ENCODE data around the gene TSKU.

The TSKU gene

DNA sequence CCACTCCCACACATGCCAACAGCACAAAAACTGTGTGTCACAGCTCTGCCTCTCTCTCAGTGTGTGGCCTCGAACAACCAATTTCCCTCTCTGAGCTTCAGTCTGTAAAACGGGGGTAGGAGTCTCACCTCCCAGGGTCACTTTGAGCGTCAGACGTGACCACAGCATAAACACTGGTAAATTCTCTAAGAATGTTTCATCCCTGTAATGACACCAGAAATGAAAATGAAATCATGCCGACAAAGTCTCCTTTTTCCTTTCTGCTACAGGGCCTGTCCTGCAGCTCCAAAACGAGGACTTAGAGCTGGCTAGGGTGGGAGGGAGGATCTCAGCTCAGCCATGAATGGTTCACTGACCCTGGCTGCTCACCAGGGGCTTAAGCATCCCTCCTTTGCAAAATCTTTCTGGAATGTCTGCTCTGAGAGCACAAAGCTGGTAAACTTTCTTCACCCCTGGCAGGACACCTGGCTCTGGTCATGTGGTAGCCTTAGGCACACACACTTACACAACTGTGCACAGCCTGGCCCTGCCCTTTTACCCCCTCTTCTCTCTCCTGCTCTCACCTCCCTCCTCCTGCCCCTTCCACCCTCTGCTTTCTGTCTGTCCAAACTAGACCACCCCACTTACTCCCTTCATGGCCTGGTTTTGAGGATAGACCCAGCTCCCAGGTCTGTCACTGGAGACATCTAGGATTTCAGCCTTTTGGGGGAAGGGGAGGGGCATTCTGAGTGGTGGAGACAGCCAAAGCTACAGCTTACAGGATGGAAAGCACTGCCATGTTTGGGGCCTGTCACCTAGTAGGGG, 12.3 kb upstream of the TSKU start:
- no peak for TF ChIP-seq GATA2 (IDR thresholded peaks at IDR 0.05; ENCODE audit: low read depth, low read length)

DNA sequence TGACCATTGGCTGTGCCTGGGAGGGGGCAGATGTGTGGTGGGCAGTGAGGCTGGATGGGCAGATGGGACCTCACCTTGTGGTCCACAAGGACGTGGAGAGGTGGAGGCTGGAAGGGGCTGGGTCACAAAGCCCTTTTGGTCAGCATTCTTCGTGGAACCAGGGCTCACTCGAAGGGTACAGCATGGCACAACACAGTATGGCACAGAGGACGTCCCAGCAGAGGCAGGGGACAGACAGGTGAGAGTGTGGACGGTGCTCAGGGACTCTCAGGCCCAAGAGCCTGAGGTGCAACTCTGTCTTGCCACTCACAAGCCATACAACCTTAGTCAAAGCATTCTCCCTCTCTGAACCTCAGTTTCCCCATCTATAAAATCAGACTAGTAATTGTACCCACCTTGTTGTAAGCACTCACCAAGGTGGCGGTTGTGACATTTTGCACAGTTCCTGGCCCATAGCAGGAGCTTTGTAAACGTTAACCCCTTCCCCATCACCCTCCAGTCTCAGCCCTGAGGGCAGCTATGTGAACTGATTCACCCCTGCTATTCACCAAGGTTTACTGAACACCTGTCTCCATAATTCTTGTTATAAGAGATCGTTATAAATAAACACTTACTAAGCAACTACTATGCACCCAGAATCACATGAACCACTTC, 11.6 kb upstream of the TSKU start:
- TF ChIP-seq GATA2 (IDR thresholded peaks at IDR 0.05; ENCODE audit: low read depth, low read length), result no peak
- no peak for TF ChIP-seq GATA3 (IDR thresholded peaks at IDR 0.05; ENCODE audit: low read depth, low read length)

DNA sequence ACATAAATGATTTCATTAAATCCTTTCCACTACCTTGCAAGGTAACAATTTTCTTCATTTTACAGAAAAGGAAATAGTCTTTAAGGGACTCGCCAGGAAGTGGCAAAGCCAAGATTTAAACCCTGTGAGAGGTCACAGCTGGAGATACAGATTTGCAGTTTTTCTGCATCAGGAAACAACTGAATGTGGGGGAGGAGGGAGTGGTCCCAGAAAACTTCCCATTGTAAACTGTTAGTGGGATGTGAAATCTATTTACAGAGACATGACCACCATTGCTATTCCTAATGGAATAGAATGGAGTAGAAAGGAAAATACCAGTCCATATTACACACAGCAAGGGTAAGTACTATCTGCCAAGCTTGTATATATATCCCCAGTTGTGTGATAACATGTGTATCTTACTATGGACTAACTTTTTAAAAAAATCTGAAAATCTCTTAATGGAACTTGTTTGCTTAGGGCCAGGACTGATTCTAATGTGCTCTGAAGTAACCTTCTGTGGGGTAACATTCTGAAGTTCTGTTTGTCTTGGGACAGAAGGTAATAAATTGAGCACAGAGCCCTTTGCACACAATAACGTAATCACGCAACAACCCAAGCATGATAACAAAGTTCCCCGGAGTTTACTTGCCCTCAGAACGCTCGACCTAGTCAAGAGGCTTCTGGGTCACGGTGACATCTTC, 10.9 kb upstream of the TSKU start:
- TF ChIP-seq GATA3 (IDR thresholded peaks at IDR 0.05; ENCODE audit: low read depth, low read length) (no peak), GATA2 (IDR thresholded peaks at IDR 0.05; ENCODE audit: low read depth, low read length) (no peak)

DNA sequence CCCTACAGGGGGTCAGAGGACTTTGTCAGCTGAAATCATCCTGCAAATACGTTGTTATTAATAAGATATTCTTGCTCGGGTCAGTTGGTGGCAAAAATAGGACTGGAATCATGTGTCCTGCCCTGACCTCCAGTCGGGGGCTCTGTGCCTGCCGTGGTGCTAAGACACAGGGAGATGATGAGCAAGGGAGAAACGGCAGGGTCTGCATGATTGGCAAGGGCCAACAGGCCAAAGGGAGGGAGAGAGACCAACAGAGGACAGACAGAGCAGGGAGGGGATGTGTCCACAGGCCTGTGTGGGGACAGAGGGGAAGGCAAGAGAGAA, 10.4 kb upstream of the TSKU start:
- no peak for TF ChIP-seq GATA2 (IDR thresholded peaks at IDR 0.05; ENCODE audit: low read depth, low read length)
- no peak for TF ChIP-seq GATA3 (IDR thresholded peaks at IDR 0.05; ENCODE audit: low read depth, low read length)

DNA sequence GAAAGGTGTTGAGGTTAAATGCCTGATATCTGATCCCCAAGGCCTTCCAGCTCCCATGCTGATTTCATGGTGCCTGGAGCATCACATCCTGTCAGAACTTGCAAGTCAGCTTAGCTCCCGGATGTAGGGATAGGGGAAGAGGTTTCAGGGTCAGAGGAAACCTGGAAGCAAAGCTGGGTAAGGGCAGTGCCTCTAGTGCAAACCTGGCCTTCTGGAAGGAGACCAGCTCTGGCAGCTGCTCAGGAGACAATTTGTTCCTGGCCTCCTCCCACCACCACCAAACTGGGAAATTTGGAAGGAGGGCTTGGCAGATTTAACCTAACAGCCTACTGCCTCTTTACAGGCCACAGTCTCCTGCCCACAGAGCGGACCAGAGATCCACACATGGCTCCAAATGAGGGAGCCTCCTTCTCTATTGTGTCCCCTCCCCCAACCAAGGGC, 9.2 kb upstream of the TSKU start:
- no peak for TF ChIP-seq GATA2 (IDR thresholded peaks at IDR 0.05; ENCODE audit: low read depth, low read length)
- no peak for TF ChIP-seq GATA3 (IDR thresholded peaks at IDR 0.05; ENCODE audit: low read depth, low read length)

DNA sequence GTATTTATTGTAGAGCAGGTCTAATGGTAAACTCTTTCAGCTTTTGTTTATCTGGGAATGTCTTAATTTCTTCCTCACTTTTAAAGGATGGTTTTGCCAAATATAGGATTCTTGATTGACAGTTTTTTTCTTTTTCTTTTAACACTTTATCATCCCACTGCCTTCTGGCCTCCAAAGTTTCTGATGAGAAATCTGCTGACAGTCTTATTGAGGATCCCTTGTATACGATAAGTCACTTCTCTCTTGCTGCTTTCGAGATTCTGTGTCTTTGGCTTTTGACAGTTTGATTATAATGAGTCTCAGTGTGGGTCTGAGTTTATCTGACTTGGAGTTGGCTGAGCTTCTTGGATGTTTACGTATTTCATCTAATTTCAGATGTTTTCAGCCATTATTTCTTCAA, 6.7 kb upstream of the TSKU start:
- no peak for TF ChIP-seq GATA2 (IDR thresholded peaks at IDR 0.05; ENCODE audit: low read depth, low read length)
- TF ChIP-seq GATA3 (IDR thresholded peaks at IDR 0.05; ENCODE audit: low read depth, low read length), result no peak

DNA sequence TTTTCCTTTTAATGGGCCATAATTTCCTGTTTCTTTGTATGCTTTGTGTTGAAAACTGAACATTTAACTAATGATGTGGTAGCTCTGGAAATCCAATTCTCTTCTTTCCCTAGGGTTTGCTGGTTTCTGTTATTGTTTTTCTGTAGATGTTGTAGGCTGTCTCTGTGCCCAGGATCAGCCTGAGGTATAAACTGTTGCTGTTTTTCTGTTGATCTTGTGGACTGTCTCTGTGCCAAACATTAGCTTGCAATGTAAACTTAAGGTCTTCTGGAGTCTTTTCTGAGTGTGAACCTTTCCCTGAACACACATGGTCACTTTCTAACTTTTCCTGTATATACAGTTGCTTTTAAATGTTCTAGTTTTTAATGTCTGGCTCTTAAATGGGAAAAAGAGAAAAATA, 5.9 kb upstream of the TSKU start:
- no peak for TF ChIP-seq GATA3 (IDR thresholded peaks at IDR 0.05; ENCODE audit: low read depth, low read length)
- no peak for TF ChIP-seq GATA2 (IDR thresholded peaks at IDR 0.05; ENCODE audit: low read depth, low read length)

DNA sequence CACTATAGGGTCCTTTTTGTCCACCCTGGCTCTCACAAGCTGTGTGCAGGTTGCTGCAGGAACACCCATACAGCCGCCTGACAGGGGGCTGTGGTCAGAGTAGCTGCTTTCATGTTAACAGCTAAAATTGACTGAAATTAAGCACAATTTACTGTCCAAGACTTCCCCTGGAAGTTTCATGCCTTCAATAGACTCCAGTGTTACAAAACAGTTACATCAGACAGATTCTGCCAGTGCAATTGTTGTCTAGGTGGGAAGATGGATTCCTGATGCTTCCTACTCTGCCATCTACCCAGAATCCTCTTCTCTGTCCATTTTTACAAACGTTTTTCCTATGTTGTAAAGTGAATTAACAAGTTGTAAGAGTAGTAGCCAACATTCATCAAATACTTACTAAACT, 5.3 kb upstream of the TSKU start:
- TF ChIP-seq GATA3 (IDR thresholded peaks at IDR 0.05; ENCODE audit: low read depth, low read length) (no peak), GATA2 (IDR thresholded peaks at IDR 0.05; ENCODE audit: low read depth, low read length) (no peak)

DNA sequence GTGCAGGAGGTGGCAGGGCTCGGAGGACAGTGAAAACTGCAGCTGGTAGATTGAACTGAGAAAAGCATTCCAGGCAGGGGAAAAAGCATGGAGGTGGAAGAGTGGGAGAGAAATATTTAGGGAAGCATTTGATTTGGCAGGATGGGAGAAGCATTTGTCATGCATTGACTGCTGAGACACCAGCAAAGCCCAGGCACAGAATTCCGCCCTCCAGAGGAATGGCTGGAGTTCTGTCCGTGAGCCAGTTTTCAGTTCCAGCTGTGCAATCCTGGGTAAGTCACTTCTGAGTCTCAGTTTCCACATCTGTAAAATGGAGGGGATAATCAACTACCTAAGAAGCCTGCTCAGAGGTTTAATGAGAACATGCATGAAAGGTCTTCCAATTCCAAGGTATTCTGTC, 4.3 kb upstream of the TSKU start:
- no peak for TF ChIP-seq GATA3 (IDR thresholded peaks at IDR 0.05; ENCODE audit: low read depth, low read length)
- no peak for TF ChIP-seq GATA2 (IDR thresholded peaks at IDR 0.05; ENCODE audit: low read depth, low read length)

DNA sequence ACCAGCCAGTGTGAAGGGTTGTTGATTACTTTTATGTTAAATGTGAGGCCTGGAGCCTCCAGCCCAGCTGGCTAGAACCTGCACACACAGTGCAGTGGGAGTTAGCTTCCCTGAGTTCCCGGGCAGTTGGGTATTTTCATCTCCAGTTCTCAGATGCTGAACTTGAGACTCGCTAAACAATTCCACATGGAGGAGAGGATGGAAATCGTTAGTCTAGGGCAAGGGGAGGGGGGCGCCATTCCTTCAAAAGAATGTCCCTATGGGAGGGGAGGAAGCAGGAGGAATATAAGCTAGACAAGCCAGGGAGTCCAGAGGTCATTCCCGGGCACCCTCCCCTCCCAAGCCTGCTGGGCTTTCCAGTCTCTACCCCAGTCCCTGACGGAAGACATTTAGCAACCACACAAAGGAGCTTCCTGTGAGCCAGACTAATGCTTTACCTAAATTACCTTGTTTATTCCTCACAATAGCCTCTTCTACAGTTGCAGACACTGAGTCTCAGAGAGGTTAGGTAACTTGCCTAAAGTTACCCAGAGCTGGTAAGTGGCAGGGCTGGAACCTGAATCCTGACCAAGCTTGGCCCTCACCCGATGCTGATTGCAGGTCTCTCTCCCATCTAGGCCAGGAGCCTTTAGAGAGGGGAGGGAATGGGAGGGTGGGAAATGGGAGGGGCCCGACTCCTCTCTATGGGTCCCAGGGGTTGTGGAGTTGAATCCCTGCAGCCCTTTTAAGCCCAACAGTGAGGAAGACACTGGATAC, 1.9 kb upstream of the TSKU start:
- TF ChIP-seq GATA3 (IDR thresholded peaks at IDR 0.05; ENCODE audit: low read depth, low read length), result no peak
- no peak for TF ChIP-seq GATA2 (IDR thresholded peaks at IDR 0.05; ENCODE audit: low read depth, low read length)

DNA sequence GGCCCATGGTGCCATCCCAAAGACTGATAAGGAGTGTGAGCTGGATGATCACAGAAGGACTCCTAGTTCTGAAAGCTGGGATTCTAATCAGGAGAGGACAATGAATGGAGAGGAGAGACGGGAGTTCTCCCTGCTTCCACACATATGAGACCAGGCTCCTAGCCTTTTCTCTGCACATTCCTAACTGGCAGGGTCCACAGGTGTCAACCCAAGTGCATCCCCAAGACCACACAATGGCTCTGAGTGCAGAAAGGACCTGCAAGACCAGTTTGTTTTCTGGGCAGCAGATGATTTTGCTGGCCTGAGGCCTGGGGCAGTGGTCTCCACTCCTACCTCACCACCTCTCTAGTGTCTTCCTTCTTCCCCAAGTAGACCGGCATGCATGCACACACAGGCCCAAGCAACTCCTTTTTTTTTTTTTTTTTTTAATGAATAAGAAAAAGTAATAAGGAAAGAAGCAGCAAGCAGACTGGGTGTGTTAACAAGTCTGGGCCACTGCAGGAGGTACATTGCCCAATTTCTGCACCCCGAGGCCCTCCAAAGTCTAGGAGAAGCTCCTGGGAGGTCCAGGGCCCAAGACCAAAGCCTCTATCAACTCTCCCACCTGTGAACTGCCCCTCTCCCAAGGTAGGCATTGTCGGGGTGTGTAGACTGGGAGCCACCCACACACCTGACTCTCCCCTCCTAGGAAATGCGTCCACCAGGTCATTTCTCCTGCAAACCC, 1.2 kb upstream of the TSKU start:
- no peak for TF ChIP-seq GATA3 (IDR thresholded peaks at IDR 0.05; ENCODE audit: low read depth, low read length)
- TF ChIP-seq GATA2 (IDR thresholded peaks at IDR 0.05; ENCODE audit: low read depth, low read length), result no peak

DNA sequence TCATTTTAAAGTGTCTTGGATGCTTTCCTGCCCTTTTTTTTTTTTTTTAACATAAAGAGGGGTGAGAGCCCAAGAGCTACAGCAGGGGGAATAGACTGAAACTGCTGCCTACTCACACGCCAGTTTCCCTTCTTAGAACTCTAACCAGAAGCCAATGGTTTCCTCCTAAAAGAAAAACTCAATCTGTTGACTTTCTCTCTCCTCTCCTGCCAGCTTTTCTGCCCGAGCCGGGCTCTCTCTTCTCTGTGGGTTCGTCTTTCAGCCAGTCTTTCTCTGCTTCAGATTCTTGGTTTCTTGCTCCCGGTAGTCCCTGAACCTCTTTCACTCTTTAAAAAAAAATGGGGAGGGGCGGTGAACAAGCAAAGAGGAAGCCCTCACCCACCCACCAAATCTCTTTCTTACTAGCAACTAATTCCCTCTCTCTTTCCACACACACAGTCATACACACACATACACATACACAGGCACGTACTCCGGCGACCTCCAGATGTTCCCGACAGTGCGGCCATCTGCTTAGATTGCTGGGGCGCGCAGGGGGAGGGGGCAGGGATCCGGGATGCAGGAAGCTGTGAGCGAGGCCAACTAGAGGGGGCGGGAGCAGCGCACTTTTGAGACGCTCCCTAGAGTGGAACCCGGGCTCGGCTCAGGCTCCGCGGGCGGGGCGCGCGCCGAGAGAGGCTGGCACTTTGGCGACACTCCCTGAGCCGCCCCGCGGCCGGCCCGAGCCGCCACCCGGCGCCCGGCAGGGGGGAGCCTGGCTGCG, 444 bp upstream of the TSKU start:
- TF ChIP-seq GATA2 (IDR thresholded peaks at IDR 0.05; ENCODE audit: low read depth, low read length) (no peak), GATA3 (IDR thresholded peaks at IDR 0.05; ENCODE audit: low read depth, low read length) (no peak)

Measured in SH-SY5Y (cell line).